Omental fat pad (tissue), 4 donors: Measurements from ENCODE around the gene BIRC6. TPM values are rescaled to one million over a fixed set of nuclear protein-coding genes. Genes with fewer than 3 reads are reported as not detected.
"Not testable (repeated sequence)": the region's sequence is repeated elsewhere in the genome, so short reads cannot be mapped to it uniquely, and the experiment has no call there.

ENCODE experiments used
- ATAC-seq: fragments of 150-250 bp; one replicate; pipeline ENCODE4 v1.9.1; 2016; ENCODE audit warnings: mild to moderate bottlenecking, moderate library complexity; ENCODE audit not compliant: low FRiP score
- DNase-seq: peaks from one replicate; pipeline ENCODE4 v3.0.0-alpha.2; 2019; ENCODE audit warnings: low spot score
- total RNA-seq, 4 donors: library from RNA; depleted of rRNA; stranded (reverse); fragments of >200 nt; gene quantifications; one replicate each; pipeline ENCODE4 v1.1.0, GENCODE V29; 2016
- TF ChIP-seq, protein P1 (sequence below), 3 donors: fragments of 450-650 bp; IDR thresholded peaks; one replicate each; pipeline ENCODE4 v1.5.1; 2016 to 2017; ENCODE audit warnings: antibody characterized with exemption in 3 of 3, mild to moderate bottlenecking in 3 of 3, moderate library complexity in 2 of 3

BIRC6 gene
- total RNA-seq, 4 donors from 2014 or later: 118 to 226 (median 151) TPM

GRCh38 chr2:32366595-32366994 lies 9.8 kb downstream of the BIRC6 start:
- DNase-seq (no peak), ATAC-seq (no peak)
- TF ChIP-seq, protein P1, sequence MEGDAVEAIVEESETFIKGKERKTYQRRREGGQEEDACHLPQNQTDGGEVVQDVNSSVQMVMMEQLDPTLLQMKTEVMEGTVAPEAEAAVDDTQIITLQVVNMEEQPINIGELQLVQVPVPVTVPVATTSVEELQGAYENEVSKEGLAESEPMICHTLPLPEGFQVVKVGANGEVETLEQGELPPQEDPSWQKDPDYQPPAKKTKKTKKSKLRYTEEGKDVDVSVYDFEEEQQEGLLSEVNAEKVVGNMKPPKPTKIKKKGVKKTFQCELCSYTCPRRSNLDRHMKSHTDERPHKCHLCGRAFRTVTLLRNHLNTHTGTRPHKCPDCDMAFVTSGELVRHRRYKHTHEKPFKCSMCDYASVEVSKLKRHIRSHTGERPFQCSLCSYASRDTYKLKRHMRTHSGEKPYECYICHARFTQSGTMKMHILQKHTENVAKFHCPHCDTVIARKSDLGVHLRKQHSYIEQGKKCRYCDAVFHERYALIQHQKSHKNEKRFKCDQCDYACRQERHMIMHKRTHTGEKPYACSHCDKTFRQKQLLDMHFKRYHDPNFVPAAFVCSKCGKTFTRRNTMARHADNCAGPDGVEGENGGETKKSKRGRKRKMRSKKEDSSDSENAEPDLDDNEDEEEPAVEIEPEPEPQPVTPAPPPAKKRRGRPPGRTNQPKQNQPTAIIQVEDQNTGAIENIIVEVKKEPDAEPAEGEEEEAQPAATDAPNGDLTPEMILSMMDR (IDR thresholded peaks at IDR 0.05): no peak

GRCh38 chr2:32369222-32369621 lies 12.4 kb downstream of the BIRC6 start:
- DNase-seq: no peak
- ATAC-seq: no peak
- TF ChIP-seq, protein P1 (IDR thresholded peaks at IDR 0.05): no peak

DNA sequence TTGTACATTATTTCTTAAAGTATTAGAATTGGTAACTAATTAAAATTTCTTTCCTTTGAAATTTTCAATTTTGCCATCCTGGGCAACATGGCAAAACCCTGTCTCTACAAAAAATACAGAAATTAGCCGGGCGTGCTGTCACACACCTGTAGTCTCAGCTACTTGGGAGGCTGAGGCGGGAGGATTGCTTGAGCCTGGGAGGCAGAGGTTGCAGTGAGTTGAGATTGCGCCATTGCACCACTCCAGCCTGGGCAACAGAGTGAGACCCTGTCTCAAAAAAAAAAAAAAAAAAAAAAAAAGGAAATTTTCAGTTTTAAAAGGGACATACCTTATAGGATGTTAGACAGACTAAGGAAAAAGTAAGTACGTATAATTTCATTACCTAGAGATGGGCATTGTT lies 14.1 kb downstream of the BIRC6 start:
- ATAC-seq, DNase-seq: not testable (repeated sequence)

GRCh38 chr2:32372519-32373182 lies 15.8 kb downstream of the BIRC6 start:
- no peak for ATAC-seq
- DNase-seq: no peak
- TF ChIP-seq, protein P1 (IDR thresholded peaks at IDR 0.05): no peak

DNA sequence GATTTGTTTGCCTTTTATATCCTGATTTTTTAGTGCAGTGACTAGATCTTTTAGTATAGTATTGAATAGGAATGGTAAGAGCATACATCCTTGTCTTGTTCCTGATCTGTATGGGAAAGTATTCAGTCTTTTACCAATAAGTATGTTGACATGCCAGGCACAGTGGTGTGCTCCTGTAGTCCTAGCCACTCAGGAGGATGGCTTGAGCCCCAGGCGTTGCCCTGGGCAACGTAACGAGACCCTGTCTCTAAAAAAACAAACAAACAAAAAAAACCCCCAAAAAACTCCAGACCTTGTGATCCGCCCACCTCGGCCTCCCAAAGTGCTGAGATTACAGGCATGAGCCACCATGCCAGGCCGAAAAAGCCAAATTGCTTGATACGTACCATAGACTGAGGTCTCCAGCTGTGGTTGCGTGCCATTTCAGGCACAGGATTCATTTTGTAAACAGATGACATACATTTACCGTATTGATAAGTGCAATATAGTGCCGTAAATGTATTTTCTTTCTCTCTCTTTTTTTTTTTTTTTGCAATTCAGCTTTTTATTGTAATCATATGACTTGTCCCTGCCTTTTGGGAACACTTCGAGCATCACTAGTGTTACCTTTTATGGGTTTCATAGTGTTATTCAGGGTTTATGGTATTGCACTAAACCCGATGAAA lies 18.5 kb downstream of the BIRC6 start:
- TF ChIP-seq, protein P1 (IDR thresholded peaks at IDR 0.05): no peak
- DNase-seq: no peak
- ATAC-seq: no peak

GRCh38 chr2:32376756-32377155 lies 19.9 kb downstream of the BIRC6 start:
- TF ChIP-seq, protein P1 (IDR thresholded peaks at IDR 0.05): no peak
- no peak for ATAC-seq
- DNase-seq: no peak

GRCh38 chr2:32377928-32378327 lies 21.1 kb downstream of the BIRC6 start:
- TF ChIP-seq, protein P1 (IDR thresholded peaks at IDR 0.05): no peak
- no peak for DNase-seq
- no peak for ATAC-seq
